ENCODE results near the gene ADAD2. TPM values are rescaled to one million over a fixed set of nuclear protein-coding genes. Genes with fewer than 3 reads are reported as not detected.

Gene ADAD2
- total and polyA plus RNA-seq, 5 experiments from 2014 or later, result 0.10 to 0.21 (median 0.12) TPM; not detected in 2

GRCh38 chr16:84161037-84161436 is 29.9 kb upstream of the ADAD2 start:
- Mint-ChIP-seq H3K9me3 (no peaks in the 10 kb centered on the region), H3K4me1 (no peaks in the 10 kb centered on the region), H3K4me3 (no peak overlapping the region), H3K36me3 (no peaks in the 10 kb centered on the region), H3K27me3 (peaks cover 10 to 39% (median 31%) of the 10 kb centered on the region in 5 donors), H3K27ac (no peak overlapping the region)
- DNase-seq, result no peak
- POLR2A ChIA-PET, result interaction anchor here (0.6 kb wide), 1 partner anchor 50 kb away, joined by 3 read pairs; no protein-coding TSS in a partner anchor
- ATAC-seq, result no peak

GRCh38 chr16:84161801-84162200 is 29.2 kb upstream of the ADAD2 start:
- Mint-ChIP-seq H3K27me3 (peaks cover 7 to 34% (median 27%) of the 10 kb centered on the region in 5 donors), H3K4me1 (no peaks in the 10 kb centered on the region), H3K27ac (no peak overlapping the region), H3K9me3 (no peaks in the 10 kb centered on the region), H3K4me3 (no peak overlapping the region), H3K36me3 (no peaks in the 10 kb centered on the region)
- POLR2A ChIA-PET, result no interaction called here
- ATAC-seq (no peak), DNase-seq (no peak)

DNA sequence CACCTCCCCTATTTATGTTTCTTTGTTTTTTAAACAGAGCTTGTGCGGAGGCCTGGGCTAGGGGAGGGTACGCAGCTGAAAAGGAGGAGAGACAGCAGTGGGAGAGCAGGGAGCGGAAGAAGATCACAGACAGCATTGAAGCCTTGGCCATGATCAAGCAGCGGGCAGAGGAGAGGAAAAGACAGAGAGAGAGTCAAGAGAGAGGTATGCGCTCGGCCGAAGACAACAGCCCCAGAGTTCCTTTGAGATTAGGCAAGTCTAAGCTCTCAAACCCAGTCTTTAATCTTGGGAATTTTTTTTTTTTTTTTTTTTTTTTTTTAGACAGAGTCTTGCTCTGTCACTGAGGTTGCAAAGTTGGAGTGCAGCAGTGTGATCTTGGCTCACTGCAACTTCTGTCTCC is 25.2 kb upstream of the ADAD2 start:
- H3K4me1 Mint-ChIP-seq, result no peaks in the 10 kb centered on the region

GRCh38 chr16:84166796-84167695 is 23.9 kb upstream of the ADAD2 start:
- Mint-ChIP-seq H3K36me3 (no peaks in the 10 kb centered on the region), H3K4me3 (no peak overlapping the region), H3K27ac (peak overlapping the region in 2 of 10 donors; percentile 32 to 60), H3K9me3 (no peaks in the 10 kb centered on the region), H3K4me1 (no peaks in the 10 kb centered on the region), H3K27me3 (peaks cover 5 to 25% (median 14%) of the 10 kb centered on the region in 5 donors)
- POLR2A ChIA-PET, result no interaction called here
- DNase-seq (no peak), ATAC-seq (no peak)

More for the DNA sequence above, 25.2 kb upstream of the ADAD2 start:
- H3K9me3 Mint-ChIP-seq, result no peaks in the 10 kb centered on the region
- H3K27ac Mint-ChIP-seq, result peak overlapping the region in 1 of 10 donors; percentile 84
- H3K36me3 Mint-ChIP-seq, result no peaks in the 10 kb centered on the region
- DNase-seq (no peak), ATAC-seq (no peak)
- H3K4me3 Mint-ChIP-seq, result no peak overlapping the region
- POLR2A ChIA-PET, result no interaction called here
- H3K27me3 Mint-ChIP-seq, result peaks cover 9 to 28% (median 17%) of the 10 kb centered on the region in 5 donors

- Mint-ChIP-seq H3K4me3 (no peak overlapping the region), H3K36me3 (no peaks in the 10 kb centered on the region), H3K27ac (peak overlapping the region in 1 of 10 donors; percentile 41), H3K4me1 (peaks cover 0 to under 1% (median 0%) of the 10 kb centered on the region in 4 donors), H3K9me3 (no peaks in the 10 kb centered on the region), H3K27me3 (peaks cover 4 to 19% (median 13%) of the 10 kb centered on the region in 5 donors)
- no peak for ATAC-seq
- POLR2A ChIA-PET, result no interaction called here
- DNase-seq, result no peak
Measured at GRCh38 chr16:84169765-84170310, 21.1 kb upstream of the ADAD2 start.

DNA sequence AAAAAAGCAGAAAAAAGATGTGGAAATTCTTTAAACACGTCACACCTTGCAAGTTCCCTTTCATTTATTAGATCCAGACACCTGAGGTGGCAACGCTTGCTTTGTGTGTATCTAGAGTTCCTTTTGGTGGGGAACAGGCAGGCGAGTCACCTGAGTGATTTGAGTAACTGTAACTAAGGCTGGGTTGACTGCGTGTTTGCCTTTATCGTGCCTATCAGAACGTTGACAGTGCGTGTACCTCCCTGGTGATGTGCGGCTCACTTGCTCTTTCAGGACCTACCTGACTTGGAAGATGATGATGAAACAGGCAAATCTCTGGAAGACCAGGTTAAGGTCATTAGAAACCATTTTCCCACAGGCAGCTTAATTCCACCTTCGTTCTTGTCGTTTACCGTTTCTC is 16.6 kb upstream of the ADAD2 start:
- POLR2A ChIA-PET, result no interaction called here
- H3K36me3 Mint-ChIP-seq, result peaks cover 0 to 9% (median 0%) of the 10 kb centered on the region in 3 donors
- peak overlapping the region in 1 of 10 donors; percentile 65 for H3K27ac Mint-ChIP-seq
- no peaks in the 10 kb centered on the region for H3K9me3 Mint-ChIP-seq
- H3K27me3 Mint-ChIP-seq, result peaks cover 2 to 9% (median 5%) of the 10 kb centered on the region in 5 donors
- ATAC-seq, result no peak
- H3K4me3 Mint-ChIP-seq, result no peak overlapping the region
- peaks cover 5 to 8% (median 7%) of the 10 kb centered on the region in 4 donors for H3K4me1 Mint-ChIP-seq
- DNase-seq, result no peak

- Mint-ChIP-seq H3K36me3 (peaks cover 0 to 13% (median 0%) of the 10 kb centered on the region in 3 donors), H3K27ac (peak overlapping the region in 9 of 10 donors; percentile 0 to 74 (median 25)), H3K4me3 (no peak overlapping the region), H3K9me3 (no peaks in the 10 kb centered on the region), H3K27me3 (peaks cover 0 to 5% (median 0%) of the 10 kb centered on the region in 5 donors), H3K4me1 (peaks cover 5 to 8% (median 7%) of the 10 kb centered on the region in 4 donors)
- DNase-seq (peak in 9 of 10 donors; percentile 22 to 65 (median 46)), ATAC-seq (peak; percentile 92 to 99)
- POLR2A ChIA-PET, result no interaction called here
Measured at GRCh38 chr16:84175350-84176081, 15.4 kb upstream of the ADAD2 start.

DNA sequence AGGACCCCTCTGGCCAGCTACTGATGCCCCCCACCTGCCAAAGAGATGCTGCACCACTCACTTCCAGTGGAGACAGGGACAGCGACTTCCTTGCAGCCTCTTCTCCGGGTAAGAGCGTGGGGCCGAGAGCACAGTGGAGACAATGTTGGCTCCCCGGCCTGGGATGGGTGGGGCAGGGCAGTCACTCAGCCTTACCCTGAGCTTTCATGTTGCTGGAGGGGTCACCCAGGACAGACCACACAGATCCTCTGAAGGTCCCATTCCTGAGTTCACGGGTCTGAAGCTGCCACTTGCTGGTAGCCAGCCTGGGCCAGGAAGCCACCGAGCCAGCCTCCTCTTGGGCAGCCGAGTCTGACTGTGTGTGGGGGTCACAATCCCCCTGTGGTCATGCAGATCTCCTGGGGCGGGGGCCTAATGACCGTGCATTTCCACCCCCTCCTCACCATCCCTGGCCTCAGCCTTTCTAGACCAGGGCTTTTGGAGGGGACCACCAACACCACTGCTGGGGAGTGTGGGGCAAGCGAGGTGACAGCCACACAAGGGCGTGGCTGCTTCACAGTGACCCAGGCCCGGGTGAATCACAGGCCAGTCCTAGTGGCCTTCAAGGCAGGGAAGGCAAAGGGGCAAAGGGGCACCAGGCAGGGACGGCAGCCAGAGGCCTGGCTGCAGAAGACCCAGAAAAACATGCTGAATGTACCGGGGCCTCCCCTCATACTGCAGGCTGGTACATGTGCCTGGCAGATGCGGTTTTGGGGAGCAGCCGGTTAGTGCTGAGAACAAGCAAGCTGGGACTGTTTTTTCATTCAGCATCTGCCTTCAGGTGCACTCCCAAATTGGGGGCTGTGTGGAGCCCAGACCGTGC is 14.5 kb upstream of the ADAD2 start:
- Mint-ChIP-seq H3K9me3 (no peaks in the 10 kb centered on the region), H3K36me3 (peaks cover 0 to 21% (median 0%) of the 10 kb centered on the region in 3 donors), H3K4me3 (no peak overlapping the region), H3K4me1 (peaks cover 5 to 8% (median 7%) of the 10 kb centered on the region in 4 donors), H3K27me3 (peaks cover 0 to 5% (median 0%) of the 10 kb centered on the region in 5 donors), H3K27ac (peak overlapping the region in 1 of 10 donors; percentile 77)
- DNase-seq (no peak), ATAC-seq (no peak)
- POLR2A ChIA-PET, result no interaction called here

GRCh38 chr16:84177741-84178073 is 13.2 kb upstream of the ADAD2 start:
- peaks cover 0 to 2% (median 0%) of the 10 kb centered on the region in 5 donors for H3K27me3 Mint-ChIP-seq
- ATAC-seq (no peak), DNase-seq (no peak)
- H3K4me1 Mint-ChIP-seq, result peaks cover 5 to 8% (median 7%) of the 10 kb centered on the region in 4 donors
- peak overlapping the region in 3 of 10 donors; percentile 14 to 70 (median 24) for H3K27ac Mint-ChIP-seq
- POLR2A ChIA-PET, result interaction anchor here (1.2 kb wide), 1 partner anchor 9 kb away, joined by 4 read pairs; the partner anchor contains the start of gene TAF1C
- H3K36me3 Mint-ChIP-seq, result peaks cover 0 to 27% (median under 1%) of the 10 kb centered on the region in 3 donors
- no peaks in the 10 kb centered on the region for H3K9me3 Mint-ChIP-seq
- H3K4me3 Mint-ChIP-seq, result no peak overlapping the region

DNA sequence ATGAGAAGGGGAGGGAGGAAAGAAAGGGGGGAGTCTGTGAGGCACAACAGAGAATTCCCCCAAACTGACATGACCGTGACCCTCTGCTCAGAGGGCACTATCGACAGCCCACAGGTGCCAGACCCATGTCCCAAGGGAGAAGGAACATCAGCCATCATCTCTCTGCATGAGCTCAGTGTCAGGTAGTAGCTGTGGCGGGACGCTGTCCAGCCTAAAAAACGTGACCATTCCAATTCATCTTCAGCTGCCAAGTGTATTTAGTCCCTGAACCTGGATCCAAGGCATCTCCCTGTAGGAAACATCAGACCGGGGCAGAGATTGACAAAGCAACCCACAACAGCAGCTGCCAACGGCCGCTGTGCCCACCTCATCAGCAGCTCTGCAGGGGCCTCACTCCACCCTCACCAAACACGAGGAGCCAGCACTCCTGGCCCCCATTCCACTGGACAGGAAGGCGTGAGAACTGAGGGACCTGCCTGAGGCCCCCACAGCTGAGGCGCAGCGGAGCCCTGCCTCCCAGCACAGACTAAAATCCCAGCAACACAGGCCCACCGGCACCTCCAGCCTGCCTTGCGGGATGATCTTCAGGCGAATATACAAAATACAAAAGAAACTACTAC is 12.7 kb upstream of the ADAD2 start:
- no peak for ATAC-seq
- no peak for DNase-seq
- Mint-ChIP-seq H3K9me3 (no peaks in the 10 kb centered on the region), H3K4me3 (no peak overlapping the region), H3K27me3 (no peaks in the 10 kb centered on the region), H3K36me3 (peaks cover 0 to 30% (median 4%) of the 10 kb centered on the region in 3 donors), H3K27ac (peak overlapping the region in 2 of 10 donors; percentile 24 to 70), H3K4me1 (peaks cover 5 to 10% (median 7%) of the 10 kb centered on the region in 4 donors)
- POLR2A ChIA-PET, result interaction anchor here (1.2 kb wide), 1 partner anchor 9 kb away, joined by 4 read pairs; the partner anchor contains the start of gene TAF1C

DNA sequence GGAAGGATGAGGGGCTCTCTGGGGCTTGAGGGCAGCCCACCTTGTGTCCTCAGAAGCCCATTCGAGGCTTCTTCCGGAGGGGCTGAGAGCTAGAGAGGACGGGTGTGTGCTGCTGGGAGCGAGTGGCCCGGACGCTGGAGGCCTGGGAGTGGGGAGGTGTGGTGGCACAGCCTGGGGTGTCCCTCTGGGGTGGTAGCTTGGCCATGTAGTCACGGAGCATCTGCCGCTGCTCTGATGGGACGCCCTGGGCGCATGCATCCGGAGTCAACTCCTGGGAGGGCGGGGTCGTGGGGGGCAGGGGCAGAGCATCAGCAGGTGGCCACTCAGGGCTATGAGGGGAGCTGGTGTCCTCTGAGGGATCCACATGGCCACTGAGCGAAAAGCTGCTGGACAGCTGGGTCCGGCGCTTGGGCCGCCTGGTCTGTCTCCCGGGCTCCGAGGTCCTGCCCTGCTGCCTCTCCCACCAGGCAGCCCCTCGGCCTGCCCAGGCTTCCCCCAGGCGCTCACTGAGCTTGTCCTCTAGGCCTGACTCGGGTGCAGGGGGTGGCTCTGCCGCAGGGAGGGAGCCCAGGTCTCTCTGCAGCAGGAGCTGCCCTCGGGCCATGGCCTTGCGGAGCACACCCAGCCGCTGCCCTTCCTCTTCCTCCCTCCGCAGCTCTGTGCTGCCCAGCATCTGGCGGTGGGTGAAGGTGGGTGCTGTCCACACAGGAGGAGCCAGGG is 11.9 kb upstream of the ADAD2 start:
- Mint-ChIP-seq H3K27ac (no peak overlapping the region), H3K4me1 (peaks cover 5 to 18% (median 8%) of the 10 kb centered on the region in 4 donors), H3K9me3 (no peaks in the 10 kb centered on the region), H3K4me3 (no peak overlapping the region), H3K36me3 (peaks cover 0 to 32% (median 4%) of the 10 kb centered on the region in 3 donors), H3K27me3 (no peaks in the 10 kb centered on the region)
- DNase-seq (no peak), ATAC-seq (no peak)
- POLR2A ChIA-PET, result no interaction called here

Data from naive thymus-derived CD8-positive, alpha-beta T cell (primary cell).